Astrocyte (in vitro differentiated cells and primary cell): ENCODE data around the gene VAV1.

Experiments
- EZH2 ChIP-seq: IDR thresholded peaks from 2 replicates; pipeline ENCODE4 v1.6.1; 2012; ENCODE audit warnings: mild to moderate bottlenecking, low read length, inconsistent platforms; ENCODE audit not compliant: insufficient read depth
- TF ChIP-seq, protein P1 (sequence below): IDR thresholded peaks from 2 replicates; pipeline ENCODE4 v1.5.1; 2011; ENCODE audit warnings: low read depth, mild to moderate bottlenecking, inconsistent platforms, low read length, moderate library complexity; ENCODE audit not compliant: insufficient read depth

DNA sequence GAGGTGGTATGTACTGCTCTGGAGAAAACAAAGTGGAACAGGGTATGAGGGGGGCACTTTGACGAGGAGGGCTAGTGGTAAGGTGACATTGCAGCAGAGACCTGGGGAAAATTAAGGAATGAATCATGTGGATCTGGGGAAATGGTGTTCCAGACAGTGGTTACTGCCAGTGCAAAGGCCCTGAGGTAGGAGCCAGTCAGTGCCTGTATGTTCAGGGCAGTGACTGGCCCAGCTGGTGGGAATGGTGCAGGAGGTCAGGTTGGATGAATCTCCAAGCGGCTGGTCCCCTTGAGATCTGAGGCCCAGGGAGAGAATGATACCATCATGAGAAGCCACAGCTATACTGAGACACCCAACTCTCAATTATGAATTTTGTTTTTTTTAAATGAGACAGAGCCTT is 4.9 kb downstream of the VAV1 start:
- TF ChIP-seq, protein P1, sequence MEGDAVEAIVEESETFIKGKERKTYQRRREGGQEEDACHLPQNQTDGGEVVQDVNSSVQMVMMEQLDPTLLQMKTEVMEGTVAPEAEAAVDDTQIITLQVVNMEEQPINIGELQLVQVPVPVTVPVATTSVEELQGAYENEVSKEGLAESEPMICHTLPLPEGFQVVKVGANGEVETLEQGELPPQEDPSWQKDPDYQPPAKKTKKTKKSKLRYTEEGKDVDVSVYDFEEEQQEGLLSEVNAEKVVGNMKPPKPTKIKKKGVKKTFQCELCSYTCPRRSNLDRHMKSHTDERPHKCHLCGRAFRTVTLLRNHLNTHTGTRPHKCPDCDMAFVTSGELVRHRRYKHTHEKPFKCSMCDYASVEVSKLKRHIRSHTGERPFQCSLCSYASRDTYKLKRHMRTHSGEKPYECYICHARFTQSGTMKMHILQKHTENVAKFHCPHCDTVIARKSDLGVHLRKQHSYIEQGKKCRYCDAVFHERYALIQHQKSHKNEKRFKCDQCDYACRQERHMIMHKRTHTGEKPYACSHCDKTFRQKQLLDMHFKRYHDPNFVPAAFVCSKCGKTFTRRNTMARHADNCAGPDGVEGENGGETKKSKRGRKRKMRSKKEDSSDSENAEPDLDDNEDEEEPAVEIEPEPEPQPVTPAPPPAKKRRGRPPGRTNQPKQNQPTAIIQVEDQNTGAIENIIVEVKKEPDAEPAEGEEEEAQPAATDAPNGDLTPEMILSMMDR: no peak
- no peak for TF ChIP-seq EZH2
